DOHH2 (cell line): ENCODE measurements around the gene NUP93.

Source experiments
- H3F3A ChIP-seq: fragments of 200-600 bp; sonication (generic), shearing (Covaris generic); 2 replicates; pipeline ENCODE4 v1.6.0; 2016; ENCODE audit warnings: antibody characterized with exemption, mild to moderate bottlenecking; ENCODE audit not compliant: control insufficient read depth, insufficient read depth
- H3K27ac ChIP-seq: fragments of 200-600 bp; sonication (generic); 2 replicates; pipeline ENCODE4 v1.5.1; 2014; ENCODE audit warnings: low read depth, mild to moderate bottlenecking, low read length, moderate library complexity
- H3K27me3 ChIP-seq: fragments of 200-600 bp; sonication (generic); 2 replicates; pipeline ENCODE4 v1.6.1; 2014; ENCODE audit warnings: mild to moderate bottlenecking, low read length, mixed read lengths; ENCODE audit not compliant: control insufficient read depth
- H3K36me3 ChIP-seq: fragments of 200-600 bp; sonication (generic); 2 replicates; pipeline ENCODE4 v1.6.1; 2014; ENCODE audit warnings: mild to moderate bottlenecking, low read length, moderate library complexity, mixed read lengths; ENCODE audit not compliant: control insufficient read depth
- H3K4me1 ChIP-seq: fragments of 200-600 bp; sonication (generic); 2 replicates; pipeline ENCODE4 v1.6.1; 2014; ENCODE audit warnings: mild to moderate bottlenecking, low read length, mixed read lengths; ENCODE audit not compliant: control insufficient read depth
- H3K4me2 ChIP-seq: fragments of 200-600 bp; sonication (generic); 2 replicates; pipeline ENCODE4 v1.6.0; 2014; ENCODE audit warnings: mild to moderate bottlenecking, low read length, moderate library complexity
- H3K4me3 ChIP-seq: fragments of 200-600 bp; sonication (generic); 2 replicates; pipeline ENCODE4 v1.5.1; 2014; ENCODE audit warnings: mild to moderate bottlenecking, low read length, mixed read lengths
- H3K79me2 ChIP-seq: fragments of 200-600 bp; sonication (generic); 2 replicates; pipeline ENCODE4 v1.6.1; 2014; ENCODE audit warnings: mild to moderate bottlenecking, low read length, mixed read lengths; ENCODE audit not compliant: control insufficient read depth
- H3K9me2 ChIP-seq: fragments of 200-600 bp; sonication (generic); replicated peaks from 2 replicates; pipeline ENCODE4 v1.6.1; 2014; ENCODE audit warnings: mild to moderate bottlenecking, low read length, mixed read lengths; ENCODE audit not compliant: control insufficient read depth
- H3K9me3 ChIP-seq: fragments of 200-600 bp; sonication (generic); 2 replicates; pipeline ENCODE4 v1.6.1; 2014; ENCODE audit warnings: antibody characterized with exemption, low read length, mixed read lengths; ENCODE audit not compliant: control insufficient read depth, insufficient read depth
- H4K20me1 ChIP-seq: fragments of 200-600 bp; sonication (generic); 2 replicates; pipeline ENCODE4 v1.6.0; 2014; ENCODE audit warnings: low read depth, mild to moderate bottlenecking, antibody characterized with exemption, low read length, moderate library complexity; ENCODE audit not compliant: control insufficient read depth, insufficient read depth
- CTCF ChIP-seq: fragments of 200-600 bp; sonication (generic); IDR thresholded peaks from one replicate; pipeline ENCODE4 v1.5.1; 2014; ENCODE audit warnings: antibody characterized with exemption, mild to moderate bottlenecking, low read depth, low read length; ENCODE audit not compliant: poor library complexity, severe bottlenecking
- EZH2phosphoT487 ChIP-seq: fragments of 200-600 bp; sonication (generic); IDR thresholded peaks from 2 replicates; pipeline ENCODE4 v1.6.1; 2017; ENCODE audit warnings: borderline replicate concordance, mild to moderate bottlenecking, antibody characterized with exemption, low read length, moderate library complexity, mixed read lengths

Gene NUP93

GRCh38 chr16:56851671-56852400 is 121.9 kb downstream of the NUP93 start:
- no peaks in the 10 kb centered on the region for H4K20me1 ChIP-seq
- no peaks in the 10 kb centered on the region for H3K9me3 ChIP-seq
- no peaks in the 10 kb centered on the region for H3K9me2 ChIP-seq
- no peaks in the 10 kb centered on the region for H3K27me3 ChIP-seq
- no peaks in the 10 kb centered on the region for H3K79me2 ChIP-seq
- no peak overlapping the region for H3K4me2 ChIP-seq
- no peak overlapping the region for H3K4me3 ChIP-seq
- H3K27ac ChIP-seq, result no peak overlapping the region
- no peaks in the 10 kb centered on the region for H3K36me3 ChIP-seq
- TF ChIP-seq CTCF (peak; percentile 71), EZH2phosphoT487 (no peak)
- 0 out of 2 replicates have a peak, but pooled peaks cover 7% of the 10 kb centered on the region for H3F3A ChIP-seq
- peaks cover 19% of the 10 kb centered on the region for H3K4me1 ChIP-seq

- no peaks in the 10 kb centered on the region for H3K9me3 ChIP-seq
- H3K4me2 ChIP-seq, result no peak overlapping the region
- H3K79me2 ChIP-seq, result no peaks in the 10 kb centered on the region
- H3F3A ChIP-seq, result 0 out of 2 replicates have a peak, but pooled peaks cover 7% of the 10 kb centered on the region
- no peaks in the 10 kb centered on the region for H3K27me3 ChIP-seq
- H4K20me1 ChIP-seq, result no peaks in the 10 kb centered on the region
- no peak overlapping the region for H3K27ac ChIP-seq
- H3K9me2 ChIP-seq, result no peaks in the 10 kb centered on the region
- no peaks in the 10 kb centered on the region for H3K36me3 ChIP-seq
- no peak overlapping the region for H3K4me3 ChIP-seq
- H3K4me1 ChIP-seq, result peaks cover 16% of the 10 kb centered on the region
- TF ChIP-seq EZH2phosphoT487 (no peak), CTCF (no peak)
These were observed 122.4 kb downstream of the NUP93 start for GRCh38 chr16:56852401-56852730.

GRCh38 chr16:56852968-56853367 is 123.0 kb downstream of the NUP93 start:
- peaks cover 12% of the 10 kb centered on the region for H3K4me1 ChIP-seq
- no peaks in the 10 kb centered on the region for H3K9me2 ChIP-seq
- no peaks in the 10 kb centered on the region for H3K27me3 ChIP-seq
- 0 out of 2 replicates have a peak, but pooled peaks cover 7% of the 10 kb centered on the region for H3F3A ChIP-seq
- H4K20me1 ChIP-seq, result no peaks in the 10 kb centered on the region
- H3K27ac ChIP-seq, result no peak overlapping the region
- H3K36me3 ChIP-seq, result no peaks in the 10 kb centered on the region
- no peaks in the 10 kb centered on the region for H3K9me3 ChIP-seq
- H3K4me3 ChIP-seq, result no peak overlapping the region
- H3K4me2 ChIP-seq, result no peak overlapping the region
- no peak for TF ChIP-seq CTCF
- no peaks in the 10 kb centered on the region for H3K79me2 ChIP-seq
